WERI-Rb-1 (cell line): ENCODE measurements around the gene UMAD1.

ENCODE experiments used
- DNase-seq: peaks from one replicate; pipeline ENCODE4 v3.0.0-alpha.2; 2020
- H3K27ac ChIP-seq: fragments of 250-450 bp; sonication (Bioruptor Pico); 2 replicates; pipeline ENCODE4 v1.5.1; 2020; ENCODE audit warnings: mild to moderate bottlenecking, moderate library complexity
- H3K27me3 ChIP-seq: fragments of 250-450 bp; sonication (Bioruptor Pico); 2 replicates; pipeline ENCODE4 v1.5.1; 2021; ENCODE audit warnings: mild to moderate bottlenecking, low read depth, moderate library complexity; ENCODE audit not compliant: insufficient read depth, severe bottlenecking
- H3K36me3 ChIP-seq: fragments of 250-450 bp; sonication (Bioruptor Pico); 2 replicates; pipeline ENCODE4 v1.5.1; 2020; ENCODE audit warnings: mild to moderate bottlenecking, moderate library complexity
- H3K4me3 ChIP-seq: 2 replicates; pipeline ENCODE4 v1.5.1; 2011; ENCODE audit warnings: low read depth, mild to moderate bottlenecking, control low read depth, low read length
- H3K9me3 ChIP-seq: fragments of 250-450 bp; sonication (Bioruptor Pico); 2 replicates; pipeline ENCODE4 v1.5.1; 2021; ENCODE audit warnings: mild to moderate bottlenecking, moderate library complexity; ENCODE audit not compliant: severe bottlenecking
- CTCF ChIP-seq: IDR thresholded peaks from 2 replicates; pipeline ENCODE4 v1.5.1; 2011; ENCODE audit warnings: low read depth, mild to moderate bottlenecking, control low read depth, inconsistent platforms, low read length

Gene UMAD1

GRCh38 chr7:7830122-7830878, 189.7 kb downstream of the UMAD1 start:
- DNase-seq: no peak
- TF ChIP-seq CTCF: no peak
- no peaks in the 10 kb centered on the region for H3K36me3 ChIP-seq
- no peak overlapping the region for H3K4me3 ChIP-seq
- no peaks in the 10 kb centered on the region for H3K9me3 ChIP-seq
- H3K27me3 ChIP-seq: no peaks in the 10 kb centered on the region
- no peak overlapping the region for H3K27ac ChIP-seq

- Histone ChIP-seq H3K27me3 (no peaks in the 10 kb centered on the region), H3K27ac (no peak overlapping the region), H3K36me3 (no peaks in the 10 kb centered on the region), H3K9me3 (no peaks in the 10 kb centered on the region), H3K4me3 (no peak overlapping the region)
- DNase-seq: no peak
- no peak for TF ChIP-seq CTCF
These were observed 192.0 kb downstream of the UMAD1 start for GRCh38 chr7:7832518-7832917.

- no peaks in the 10 kb centered on the region for H3K27me3 ChIP-seq
- TF ChIP-seq CTCF: no peak
- no peak overlapping the region for H3K27ac ChIP-seq
- no peak overlapping the region for H3K4me3 ChIP-seq
- DNase-seq: no peak
- no peaks in the 10 kb centered on the region for H3K36me3 ChIP-seq
- H3K9me3 ChIP-seq: no peaks in the 10 kb centered on the region
These were observed 194.2 kb downstream of the UMAD1 start for GRCh38 chr7:7834761-7835160.

GRCh38 chr7:7841027-7841426, 200.5 kb downstream of the UMAD1 start:
- no peak overlapping the region for H3K4me3 ChIP-seq
- no peak overlapping the region for H3K27ac ChIP-seq
- H3K27me3 ChIP-seq: no peaks in the 10 kb centered on the region
- no peak for DNase-seq
- no peaks in the 10 kb centered on the region for H3K9me3 ChIP-seq
- H3K36me3 ChIP-seq: no peaks in the 10 kb centered on the region
- TF ChIP-seq CTCF: no peak

- Histone ChIP-seq H3K9me3 (no peaks in the 10 kb centered on the region), H3K27me3 (no peaks in the 10 kb centered on the region), H3K27ac (no peak overlapping the region), H3K36me3 (no peaks in the 10 kb centered on the region), H3K4me3 (no peak overlapping the region)
- no peak for DNase-seq
- TF ChIP-seq CTCF: no peak
These were observed 202.7 kb downstream of the UMAD1 start for GRCh38 chr7:7843240-7843639.

GRCh38 chr7:7843972-7844371, 203.4 kb downstream of the UMAD1 start:
- no peak for TF ChIP-seq CTCF

More at GRCh38 chr7:7843972-7844371, 203.4 kb downstream of the UMAD1 start:
- DNase-seq: no peak
- Histone ChIP-seq H3K9me3 (no peaks in the 10 kb centered on the region), H3K27ac (no peak overlapping the region), H3K4me3 (no peak overlapping the region), H3K36me3 (no peaks in the 10 kb centered on the region), H3K27me3 (no peaks in the 10 kb centered on the region)
